Measurements from ENCODE around the gene YIF1A. TPM values are rescaled to one million over a fixed set of nuclear protein-coding genes. Genes with fewer than 3 reads are reported as not detected.

YIF1A gene
- total RNA-seq, 4 donors from 2014 or later, result 57.7 to 92.5 (median 85.4) TPM

- 65% methylated on average over 13 of the region's 17 CpGs for WGBS
- no peaks in the 10 kb centered on the region for H3K36me3 ChIP-seq
- no peak overlapping the region for H3K27ac ChIP-seq (replicated peaks in 1 of 4)
- no peak for DNase-seq (ENCODE audit: extremely low spot score)
- TF ChIP-seq POLR2AphosphoS5 (IDR thresholded peaks at IDR 0.05), result no peak
- no peak for TF ChIP-seq CTCF (IDR thresholded peaks at IDR 0.05)
- TF ChIP-seq EP300 (IDR thresholded peaks at IDR 0.05), result no peak
- no peak for TF ChIP-seq POLR2A (IDR thresholded peaks at IDR 0.05; ENCODE audit: low read depth)
- peaks cover 2 to 64% (median 20%) of the 10 kb centered on the region in 4 donors for H3K27me3 ChIP-seq
- peaks cover 20 to 34% (median 30%) of the 10 kb centered on the region in 4 donors for H3K4me1 ChIP-seq
- H3K4me3 ChIP-seq, result peak overlapping the region in 2 of 4 donors; percentile 53 to 63
- intact Hi-C loops (cut with DNase I), result no loop called here
- no peaks in the 10 kb centered on the region for H3K9me3 ChIP-seq
These were observed 3.8 kb upstream of the YIF1A start for GRCh38 chr11:66292543-66293332.

- H3K4me1 ChIP-seq, result peaks cover 26 to 42% (median 38%) of the 10 kb centered on the region in 4 donors
- intact Hi-C loops (cut with DNase I), result no loop called here
- H3K9me3 ChIP-seq, result no peaks in the 10 kb centered on the region
- TF ChIP-seq EP300 (IDR thresholded peaks at IDR 0.05) (no peak), POLR2AphosphoS5 (IDR thresholded peaks at IDR 0.05) (no peak), CTCF (IDR thresholded peaks at IDR 0.05) (no peak), POLR2A (IDR thresholded peaks at IDR 0.05; ENCODE audit: low read depth) (no peak)
- H3K4me3 ChIP-seq, result peak within 1 kb of the TSS; percentile 47 to 63 (median 52)
- H3K27me3 ChIP-seq, result peaks cover 2 to 59% (median 20%) of the 10 kb centered on the region in 4 donors
- no peak within 1 kb of the TSS for H3K27ac ChIP-seq (replicated peaks in 1 of 4)
- DNase-seq (ENCODE audit: extremely low spot score), result no peak
- peaks cover 0 to 6% (median 0%) of the 10 kb centered on the region in 4 donors for H3K36me3 ChIP-seq
- 7% methylated on average over 14 of the region's 95 CpGs for WGBS
These were observed 3.0 kb upstream of the YIF1A start, which contains the start of gene TMEM151A for GRCh38 chr11:66291706-66292542. TMEM151A (plus strand) TSS chr11:66291894; CDS start chr11:66292014, 120 bp downstream.

DNA sequence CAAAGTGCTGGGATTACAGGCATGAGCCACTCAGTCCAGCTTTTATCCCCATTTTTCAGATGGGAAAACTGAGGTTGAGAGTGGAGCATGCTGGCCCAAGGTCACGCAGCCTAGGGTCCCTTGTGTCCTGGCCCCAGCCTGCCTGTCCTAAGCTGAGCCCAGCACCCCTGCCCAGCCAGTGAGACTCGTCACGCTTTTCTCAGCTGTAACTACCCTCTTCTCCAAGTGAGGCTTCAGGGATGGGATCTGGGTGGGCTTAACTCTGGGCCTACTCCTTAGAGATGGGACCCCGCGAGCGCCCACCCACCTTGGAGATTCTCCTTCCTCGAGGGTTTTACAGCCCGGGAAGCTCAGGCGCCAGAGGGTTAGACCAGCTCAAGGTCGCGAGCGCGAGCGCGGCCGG, 2.4 kb upstream of the YIF1A start:
- peaks cover 27 to 48% (median 39%) of the 10 kb centered on the region in 4 donors for H3K4me1 ChIP-seq
- TF ChIP-seq POLR2A (IDR thresholded peaks at IDR 0.05; ENCODE audit: low read depth) (no peak), CTCF (IDR thresholded peaks at IDR 0.05) (no peak), EP300 (IDR thresholded peaks at IDR 0.05) (no peak), POLR2AphosphoS5 (IDR thresholded peaks at IDR 0.05) (no peak)
- peaks cover 0 to 12% (median 0%) of the 10 kb centered on the region in 4 donors for H3K36me3 ChIP-seq
- no peak for DNase-seq (ENCODE audit: extremely low spot score)
- H3K9me3 ChIP-seq, result no peaks in the 10 kb centered on the region
- peaks cover 2 to 52% (median 20%) of the 10 kb centered on the region in 4 donors for H3K27me3 ChIP-seq
- 63% methylated on average over 2 of the region's 16 CpGs for WGBS
- H3K27ac ChIP-seq (replicated peaks in 1 of 4), result no peak overlapping the region
- intact Hi-C loops (cut with DNase I), result no loop called here
- peak overlapping the region; percentile 47 to 63 (median 52) for H3K4me3 ChIP-seq

- DNase-seq (ENCODE audit: extremely low spot score), result no peak
- 85% methylated on average over 2 of the region's 2 CpGs for WGBS
- Histone ChIP-seq H3K27ac (replicated peaks in 1 of 4) (no peak overlapping the region), H3K9me3 (no peaks in the 10 kb centered on the region), H3K4me3 (no peak overlapping the region), H3K4me1 (peaks cover 37 to 59% (median 40%) of the 10 kb centered on the region in 4 donors), H3K27me3 (peaks cover 2 to 42% (median 20%) of the 10 kb centered on the region in 4 donors), H3K36me3 (peaks cover 0 to 16% (median 2%) of the 10 kb centered on the region in 4 donors)
- no peak for TF ChIP-seq EP300 (IDR thresholded peaks at IDR 0.05)
- TF ChIP-seq CTCF (IDR thresholded peaks at IDR 0.05), result no peak
- no peak for TF ChIP-seq POLR2AphosphoS5 (IDR thresholded peaks at IDR 0.05)
- TF ChIP-seq POLR2A (IDR thresholded peaks at IDR 0.05; ENCODE audit: low read depth), result no peak
- intact Hi-C loops (cut with DNase I), result no loop called here
These were observed 1.3 kb upstream of the YIF1A start for GRCh38 chr11:66290330-66290621.

Measured in esophagus muscularis mucosa (tissue), 4 donors.